ENCODE data around the gene KIF11. TPM values are rescaled to one million over a fixed set of nuclear protein-coding genes. Genes with fewer than 3 reads are reported as not detected.

Gene KIF11
- total and polyA plus RNA-seq, 2 of the 13 experiments (the other 11 are each of a cell fraction or from before 2014, with no cell fraction given), result 8.7 to 38.4 TPM

GRCh38 chr10:92696606-92697383, 103.9 kb downstream of the KIF11 start (continued):
- 0 out of 2 replicates have a peak, but pooled peaks have one; percentile 5 for TF ChIP-seq ZNF792 (CRISPR knock-in tag; IDR thresholded peaks at IDR 0.05)
- 0 out of 2 replicates have a peak, but pooled peaks have one; percentile 36 for TF ChIP-seq TGIF2 (CRISPR knock-in tag; IDR thresholded peaks at IDR 0.05)
- TF ChIP-seq HIVEP1 (CRISPR knock-in tag; IDR thresholded peaks at IDR 0.05), result 0 out of 2 replicates have a peak, but pooled peaks have one; percentile 27
- TF ChIP-seq ATF1 (CRISPR knock-in tag; IDR thresholded peaks at IDR 0.05), result 0 out of 2 replicates have a peak, but pooled peaks have one; percentile 0
- TF ChIP-seq ZFX (CRISPR knock-in tag; IDR thresholded peaks at IDR 0.05; ENCODE audit: low read depth), result peak; percentile 56
- 0 out of 2 replicates have a peak, but pooled peaks have one; percentile 11 for TF ChIP-seq ZMYM4 (CRISPR knock-in tag; IDR thresholded peaks at IDR 0.05)
- TF ChIP-seq SP2 (CRISPR knock-in tag; IDR thresholded peaks at IDR 0.05), result no peak
- TF ChIP-seq RARA (CRISPR knock-in tag; IDR thresholded peaks at IDR 0.05), result no peak
- peak; percentile 35; the same call in 1 of the 2 replicates for TF ChIP-seq UBTF (CRISPR knock-in tag; IDR thresholded peaks at IDR 0.05)
- no peak for TF ChIP-seq SSRP1 (CRISPR knock-in tag; IDR thresholded peaks at IDR 0.05)
- TF ChIP-seq HMGXB4 (CRISPR knock-in tag; IDR thresholded peaks at IDR 0.05; ENCODE audit: borderline replicate concordance in 1 of 2, low read depth in 1 of 2), result 0 out of 4 replicates have a peak, but pooled peaks of 1 of the 2 experiments have one; percentile 26
- 0 out of 2 replicates have a peak, but pooled peaks have one; percentile 20 for TF ChIP-seq CEBPG (CRISPR knock-in tag; IDR thresholded peaks at IDR 0.05)
- no peak for TF ChIP-seq SALL2 (CRISPR knock-in tag; IDR thresholded peaks at IDR 0.05)
- 0 out of 2 replicates have a peak, but pooled peaks have one; percentile 13 for TF ChIP-seq ZNF124 (CRISPR knock-in tag; IDR thresholded peaks at IDR 0.05)
- TF ChIP-seq HNF4G (IDR thresholded peaks at IDR 0.05; ENCODE audit: borderline replicate concordance, low read depth, low read length), result peak; percentile 71
- TF ChIP-seq HNF4G (CRISPR knock-in tag; IDR thresholded peaks at IDR 0.05; ENCODE audit: borderline replicate concordance, low read depth), result no peak
- no peak for TF ChIP-seq MAZ (IDR thresholded peaks at IDR 0.05; ENCODE audit: borderline replicate concordance, low read depth, low read length)
- 0 out of 2 replicates have a peak, but pooled peaks have one; percentile 16 for TF ChIP-seq MAZ (CRISPR knock-in tag; IDR thresholded peaks at IDR 0.05; ENCODE audit: low read depth)
- no peak for TF ChIP-seq ZSCAN30 (CRISPR knock-in tag; IDR thresholded peaks at IDR 0.05)
- TF ChIP-seq ZNF564 (CRISPR knock-in tag; IDR thresholded peaks at IDR 0.05), result peak; percentile 60; the same call in 1 of the 2 replicates
- TF ChIP-seq FOXK1 (CRISPR knock-in tag; IDR thresholded peaks at IDR 0.05; ENCODE audit: borderline replicate concordance, low read depth), result peak; percentile 6; the same call in 1 of the 2 replicates
- TF ChIP-seq POGK (CRISPR knock-in tag; conservative IDR thresholded peaks at IDR 0.05), result 0 out of 2 replicates have a peak, but pooled peaks have one; percentile 5
- peak; percentile 22; the same call in 1 of the 2 replicates for TF ChIP-seq MBD4 (IDR thresholded peaks at IDR 0.05; ENCODE audit: borderline replicate concordance, low read length)

Measured in HepG2 (cell line).